Ascending aorta (tissue), 2 donors: ENCODE results near the gene MGME1. TPM values are rescaled to one million over a fixed set of nuclear protein-coding genes. Genes with fewer than 3 reads are reported as not detected.

Source experiments
- DNase-seq, 2 donors: peaks; one replicate each; pipeline ENCODE4 v3.0.0-alpha.2; 2019; ENCODE audit warnings: low spot score in 2 of 2
- H3K27ac ChIP-seq, 2 donors: fragments of 200-600 bp; sonication (generic); one replicate each; pipeline ENCODE4 v1.5.1; 2016 to 2017; ENCODE audit warnings: mild to moderate bottlenecking in 1 of 2
- H3K27me3 ChIP-seq: fragments of 200-600 bp; sonication (generic); one replicate; pipeline ENCODE4 v1.5.1; 2017
- H3K36me3 ChIP-seq, 2 donors: fragments of 200-600 bp; sonication (generic); one replicate each; pipeline ENCODE4 v1.5.1; 2016
- H3K4me1 ChIP-seq, 2 donors: fragments of 200-600 bp; sonication (generic); one replicate each; pipeline ENCODE4 v1.5.1; 2016 to 2017; ENCODE audit warnings: mild to moderate bottlenecking in 1 of 2
- H3K4me3 ChIP-seq, 2 donors: fragments of 200-600 bp; sonication (generic); one replicate each; pipeline ENCODE4 v1.5.1; 2016 to 2017; ENCODE audit warnings: mild to moderate bottlenecking in 1 of 2
- H3K9me3 ChIP-seq, 2 donors: fragments of 200-600 bp; sonication (generic); one replicate each; pipeline ENCODE4 v1.5.1; 2016
- intact Hi-C: fragments of 100-400 bp; cut with DNase I; formaldehyde crosslinking; loops from one replicate; pipeline ENCODE4 v1.15.1; 2023
- total RNA-seq: library from RNA; depleted of rRNA; stranded (reverse); fragments of >200 nt; gene quantifications from one replicate; pipeline ENCODE4 v1.1.0, GENCODE V29; 2016
- TF ChIP-seq, protein P1 (sequence below), 3 experiments: fragments of 200-600 bp in 2 of 3; fragments of 450-650 bp in 1 of 3; sonication (generic) in 2 of 3; IDR thresholded peaks; one replicate each; pipeline ENCODE4 v1.5.1; 2016 to 2019; ENCODE audit warnings: antibody characterized with exemption in 3 of 3, mild to moderate bottlenecking in 1 of 3, moderate library complexity in 1 of 3

MGME1 gene
- total RNA-seq, 1 donor from 2014 or later, result 0.85 TPM

DNA sequence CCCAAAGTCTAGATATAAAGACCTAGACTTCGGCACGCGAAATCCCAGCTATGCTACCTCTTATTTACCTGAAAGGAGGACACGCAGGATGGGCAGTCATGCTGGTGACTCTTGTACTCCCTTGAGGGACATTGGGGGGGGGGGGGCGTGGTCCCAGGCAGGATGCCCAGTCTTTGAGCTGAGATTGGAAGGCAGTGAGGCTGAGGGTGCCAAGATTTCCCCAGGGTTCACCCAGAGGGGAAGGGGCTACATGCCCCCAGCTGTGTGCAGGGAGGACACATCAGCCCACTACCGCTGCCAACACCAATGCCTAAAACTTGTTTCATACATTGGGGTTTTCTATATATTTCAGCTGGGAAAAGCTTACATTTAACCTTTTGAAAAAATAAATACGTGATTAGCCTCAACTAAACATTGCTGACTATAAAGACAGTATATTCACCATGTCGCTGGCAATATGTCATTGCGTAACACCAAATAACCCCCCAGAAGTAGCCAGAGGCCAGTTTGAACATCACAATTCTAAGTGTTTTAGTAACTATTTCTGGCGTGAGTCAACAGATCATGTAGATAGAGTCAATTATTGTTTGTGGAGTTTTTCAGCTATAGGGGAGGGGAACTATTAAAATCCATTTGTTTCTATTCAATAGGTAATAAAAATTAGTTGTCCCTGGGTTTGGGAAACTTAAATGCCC is 21.6 kb downstream of the MGME1 start:
- Histone ChIP-seq H3K27me3 (no peaks in the 10 kb centered on the region), H3K4me1 (no peaks in the 10 kb centered on the region), H3K9me3 (no peaks in the 10 kb centered on the region), H3K4me3 (no peak overlapping the region), H3K27ac (no peak overlapping the region), H3K36me3 (peaks cover 3 to 12% of the 10 kb centered on the region in 2 donors)
- intact Hi-C loops, result no loop called here
- TF ChIP-seq, protein P1, sequence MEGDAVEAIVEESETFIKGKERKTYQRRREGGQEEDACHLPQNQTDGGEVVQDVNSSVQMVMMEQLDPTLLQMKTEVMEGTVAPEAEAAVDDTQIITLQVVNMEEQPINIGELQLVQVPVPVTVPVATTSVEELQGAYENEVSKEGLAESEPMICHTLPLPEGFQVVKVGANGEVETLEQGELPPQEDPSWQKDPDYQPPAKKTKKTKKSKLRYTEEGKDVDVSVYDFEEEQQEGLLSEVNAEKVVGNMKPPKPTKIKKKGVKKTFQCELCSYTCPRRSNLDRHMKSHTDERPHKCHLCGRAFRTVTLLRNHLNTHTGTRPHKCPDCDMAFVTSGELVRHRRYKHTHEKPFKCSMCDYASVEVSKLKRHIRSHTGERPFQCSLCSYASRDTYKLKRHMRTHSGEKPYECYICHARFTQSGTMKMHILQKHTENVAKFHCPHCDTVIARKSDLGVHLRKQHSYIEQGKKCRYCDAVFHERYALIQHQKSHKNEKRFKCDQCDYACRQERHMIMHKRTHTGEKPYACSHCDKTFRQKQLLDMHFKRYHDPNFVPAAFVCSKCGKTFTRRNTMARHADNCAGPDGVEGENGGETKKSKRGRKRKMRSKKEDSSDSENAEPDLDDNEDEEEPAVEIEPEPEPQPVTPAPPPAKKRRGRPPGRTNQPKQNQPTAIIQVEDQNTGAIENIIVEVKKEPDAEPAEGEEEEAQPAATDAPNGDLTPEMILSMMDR (IDR thresholded peaks at IDR 0.05), result no peak
- no peak for DNase-seq

DNA sequence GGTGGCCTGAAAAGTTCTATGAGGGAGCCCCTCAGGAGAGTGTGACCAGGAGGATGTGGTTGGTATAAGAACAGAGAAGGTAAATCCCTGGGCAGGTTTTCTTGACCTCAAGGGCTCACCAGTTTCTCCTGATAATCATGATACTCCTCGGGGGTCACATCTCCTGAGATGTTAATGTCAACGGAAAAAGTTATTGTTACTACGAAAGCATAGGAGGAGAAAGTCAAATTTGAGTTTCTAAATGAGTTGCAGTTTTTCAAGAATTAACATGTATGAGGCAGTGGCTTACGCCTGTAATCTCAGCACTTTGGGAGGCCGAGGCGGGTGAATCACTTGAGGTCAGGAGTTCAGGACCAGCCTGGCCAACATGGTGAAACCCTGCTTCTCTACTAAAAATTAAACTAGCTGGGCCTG is 23.4 kb downstream of the MGME1 start:
- intact Hi-C loops, result no loop called here
- no peaks in the 10 kb centered on the region for H3K4me1 ChIP-seq
- TF ChIP-seq, protein P1 (IDR thresholded peaks at IDR 0.05), result no peak
- H3K4me3 ChIP-seq, result no peak overlapping the region
- no peak for DNase-seq
- H3K9me3 ChIP-seq, result no peaks in the 10 kb centered on the region
- no peaks in the 10 kb centered on the region for H3K27me3 ChIP-seq
- peaks cover 3 to 12% of the 10 kb centered on the region in 2 donors for H3K36me3 ChIP-seq
- H3K27ac ChIP-seq, result no peak overlapping the region

DNA sequence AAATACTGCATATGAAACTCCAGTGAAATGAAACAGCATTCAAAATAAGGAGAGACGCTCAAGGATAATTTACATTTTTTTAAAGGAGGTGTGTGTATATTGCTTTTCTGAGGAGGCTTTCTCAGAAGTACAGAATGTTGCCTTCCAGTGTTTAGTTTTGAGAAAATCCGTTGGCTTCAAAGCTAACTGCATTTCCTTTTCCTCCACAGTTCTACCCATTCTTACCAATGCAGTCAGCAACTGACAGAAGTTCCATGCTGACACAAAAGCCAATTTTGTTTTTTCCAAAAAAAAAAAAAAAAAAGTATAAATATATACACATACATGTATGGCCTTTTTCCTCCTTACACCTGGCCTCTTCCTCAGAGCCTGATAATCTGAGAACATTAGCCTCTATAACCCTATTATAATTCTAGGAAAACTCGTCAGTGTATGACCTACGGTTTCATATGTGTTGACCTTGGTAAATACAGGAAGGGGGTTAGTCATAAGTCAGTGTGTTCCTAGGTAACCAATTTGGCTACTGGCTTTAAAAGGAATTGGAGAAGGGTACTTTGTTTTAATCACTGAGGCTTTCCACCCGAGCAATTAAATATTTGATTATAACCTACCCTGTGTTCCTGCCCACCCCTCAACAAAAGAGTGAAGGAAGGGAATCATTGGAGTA is 24.2 kb downstream of the MGME1 start:
- H3K27ac ChIP-seq, result no peak overlapping the region
- TF ChIP-seq, protein P1 (IDR thresholded peaks at IDR 0.05), result no peak
- no peak overlapping the region for H3K4me3 ChIP-seq
- H3K9me3 ChIP-seq, result no peaks in the 10 kb centered on the region
- peaks cover 3 to 12% of the 10 kb centered on the region in 2 donors for H3K36me3 ChIP-seq
- DNase-seq, result no peak
- intact Hi-C loops, result no loop called here
- H3K27me3 ChIP-seq, result no peaks in the 10 kb centered on the region
- H3K4me1 ChIP-seq, result no peaks in the 10 kb centered on the region

DNA sequence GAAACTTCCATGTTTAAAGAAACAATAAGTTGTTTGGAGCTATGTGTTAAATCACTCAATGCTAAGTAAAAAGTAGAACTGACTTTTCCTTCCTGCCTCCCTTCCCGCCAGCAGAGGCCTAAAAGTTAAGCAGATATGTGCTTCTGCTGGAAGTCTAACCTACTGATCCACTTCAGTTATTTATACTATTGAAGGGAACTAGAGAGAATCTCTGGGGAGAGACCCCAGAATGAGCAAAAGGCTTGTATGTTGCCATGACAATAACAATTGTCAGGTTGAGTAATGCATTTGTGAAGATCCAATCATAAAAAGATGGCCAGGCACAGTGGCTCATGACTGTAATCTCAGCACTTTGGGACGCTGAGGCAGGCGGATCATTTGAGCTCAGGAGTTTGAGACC is 24.7 kb downstream of the MGME1 start:
- H3K27me3 ChIP-seq, result no peaks in the 10 kb centered on the region
- H3K4me1 ChIP-seq, result no peaks in the 10 kb centered on the region
- intact Hi-C loops, result no loop called here
- H3K27ac ChIP-seq, result no peak overlapping the region
- no peak overlapping the region for H3K4me3 ChIP-seq
- H3K9me3 ChIP-seq, result no peaks in the 10 kb centered on the region
- DNase-seq, result no peak
- H3K36me3 ChIP-seq, result peaks cover 3 to 12% of the 10 kb centered on the region in 2 donors
- TF ChIP-seq, protein P1 (IDR thresholded peaks at IDR 0.05), result no peak

DNA sequence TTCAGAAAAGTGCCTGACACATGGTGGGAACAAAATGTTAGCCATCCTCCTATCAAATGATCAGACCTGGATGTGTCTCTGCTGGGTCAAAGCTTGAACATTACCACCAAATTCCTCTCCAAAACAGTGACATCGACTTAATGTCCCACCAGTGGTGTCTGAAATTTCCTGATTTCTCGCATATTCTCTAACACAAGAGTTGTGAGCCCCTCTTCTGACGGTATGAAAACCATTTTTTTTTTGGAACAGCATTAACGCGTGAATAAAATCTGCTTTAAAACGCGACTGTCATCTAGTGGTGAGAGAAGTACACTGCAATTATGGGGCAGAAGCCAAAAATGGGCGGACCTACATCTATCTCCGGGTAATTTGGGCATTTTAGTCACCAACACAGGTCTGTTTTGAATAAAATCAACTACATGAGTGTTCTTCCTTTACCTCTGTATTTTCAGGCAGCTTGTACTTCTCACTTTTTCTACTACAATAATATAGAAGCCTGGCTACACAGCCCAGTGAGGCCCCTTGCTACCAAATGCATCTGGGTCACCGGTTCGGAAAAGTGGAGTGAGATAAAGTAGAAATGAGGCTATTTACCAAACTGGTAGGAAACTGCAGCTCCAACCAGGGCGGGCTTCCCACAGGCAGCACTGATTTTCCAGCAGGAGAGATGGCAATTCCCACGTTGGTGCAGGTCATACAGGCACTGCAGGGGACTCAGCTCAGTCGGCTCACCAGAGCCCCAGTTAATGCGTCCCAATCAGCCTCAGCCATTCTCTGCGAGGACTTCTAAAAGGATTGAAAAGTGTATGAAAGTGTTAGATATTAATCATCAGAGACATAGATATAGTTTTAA is 27.4 kb downstream of the MGME1 start:
- Histone ChIP-seq H3K4me1 (no peaks in the 10 kb centered on the region), H3K9me3 (no peaks in the 10 kb centered on the region), H3K27ac (no peak overlapping the region), H3K4me3 (peak overlapping the region in 1 of 2 donors; percentile 4), H3K27me3 (no peaks in the 10 kb centered on the region), H3K36me3 (no peaks in the 10 kb centered on the region)
- DNase-seq, result no peak
- intact Hi-C loops, result loop anchor here (2.0 to 5.0 kb wide), 2 partner anchors 39 to 491 kb away; no protein-coding TSS in a partner anchor
- TF ChIP-seq, protein P1 (IDR thresholded peaks at IDR 0.05), result peak; percentile 91 to 99 (median 92)
